ENCODE data around the gene ZBTB32. TPM values are rescaled to one million over a fixed set of nuclear protein-coding genes. Genes with fewer than 3 reads are reported as not detected.

Gene ZBTB32
- total RNA-seq, 3 donors from 2014 or later: 0.27 TPM; not detected in 2

- DNase-seq (no peak), ATAC-seq (no peak)
- Histone ChIP-seq H3K9me3 (no peaks in the 10 kb centered on the region), H3K36me3 (ENCODE audit: low read depth) (peaks cover 15% of the 10 kb centered on the region), H3K4me1 (ENCODE audit: low read depth) (peaks cover 21% of the 10 kb centered on the region), H3K4me3 (no peak overlapping the region)
- intact Hi-C loops (cut with DNase I, micrococcal nuclease): no loop called here
- no peak for TF ChIP-seq CTCF (IDR thresholded peaks at IDR 0.05)
Measured at GRCh38 chr19:35719402-35720162, 15.2 kb downstream of the ZBTB32 start.

GRCh38 chr19:35720163-35720524 is 15.8 kb downstream of the ZBTB32 start:
- intact Hi-C loops (cut with DNase I, micrococcal nuclease): no loop called here
- peaks cover 21% of the 10 kb centered on the region for H3K36me3 ChIP-seq (ENCODE audit: low read depth)
- peaks cover 21% of the 10 kb centered on the region for H3K4me1 ChIP-seq (ENCODE audit: low read depth)
- DNase-seq (no peak), ATAC-seq (no peak)
- TF ChIP-seq CTCF (IDR thresholded peaks at IDR 0.05): no peak
- no peak overlapping the region for H3K4me3 ChIP-seq
- H3K9me3 ChIP-seq: no peaks in the 10 kb centered on the region

- no peak for TF ChIP-seq CTCF (IDR thresholded peaks at IDR 0.05)
- intact Hi-C loops (cut with DNase I, micrococcal nuclease): no loop called here
- ATAC-seq: no peak
Measured at GRCh38 chr19:35720648-35721047, 16.3 kb downstream of the ZBTB32 start.

GRCh38 chr19:35721374-35721773 is 17.0 kb downstream of the ZBTB32 start:
- Histone ChIP-seq H3K4me1 (ENCODE audit: low read depth) (peaks cover 10% of the 10 kb centered on the region), H3K36me3 (ENCODE audit: low read depth) (peaks cover 24% of the 10 kb centered on the region), H3K4me3 (no peak overlapping the region), H3K9me3 (no peaks in the 10 kb centered on the region)
- TF ChIP-seq CTCF (IDR thresholded peaks at IDR 0.05): no peak
- ATAC-seq: no peak
- DNase-seq: no peak
- intact Hi-C loops (cut with DNase I, micrococcal nuclease): no loop called here

More at GRCh38 chr19:35720648-35721047, 16.3 kb downstream of the ZBTB32 start:
- DNase-seq: no peak
- Histone ChIP-seq H3K4me3 (no peak overlapping the region), H3K36me3 (ENCODE audit: low read depth) (peaks cover 24% of the 10 kb centered on the region), H3K4me1 (ENCODE audit: low read depth) (peaks cover 16% of the 10 kb centered on the region), H3K9me3 (no peaks in the 10 kb centered on the region)

GRCh38 chr19:35722461-35722860 is 18.1 kb downstream of the ZBTB32 start:
- peaks cover 27% of the 10 kb centered on the region for H3K36me3 ChIP-seq (ENCODE audit: low read depth)
- TF ChIP-seq CTCF (IDR thresholded peaks at IDR 0.05): no peak
- H3K4me3 ChIP-seq: no peak overlapping the region
- intact Hi-C loops (cut with DNase I, micrococcal nuclease): no loop called here
- ATAC-seq: no peak
- peaks cover 10% of the 10 kb centered on the region for H3K4me1 ChIP-seq (ENCODE audit: low read depth)
- no peak for DNase-seq
- no peaks in the 10 kb centered on the region for H3K9me3 ChIP-seq

Measured in mucosa of descending colon (tissue), 3 donors.